Femur (tissue), 1 donor: ENCODE measurements around the gene PPP3CA.
A peak's percentile ranks its signal among the peaks of the same experiment; 100 is the strongest.
"Not testable (repeated sequence)": the region's sequence is repeated elsewhere in the genome, so short reads cannot be mapped to it uniquely, and the experiment has no call there.

ENCODE experiments used
- DNase-seq: peaks from one replicate; pipeline ENCODE4 v3.0.0-alpha.2; 2017

The PPP3CA gene

GRCh38 chr4:101200561-101200960 lies 146.8 kb downstream of the PPP3CA start:
- no peak for DNase-seq

GRCh38 chr4:101199507-101200285 lies 147.6 kb downstream of the PPP3CA start:
- no peak for DNase-seq

- no peak for DNase-seq
Measured at GRCh38 chr4:101198682-101199339, 148.5 kb downstream of the PPP3CA start.

GRCh38 chr4:101197350-101197749 lies 150.0 kb downstream of the PPP3CA start:
- DNase-seq, result no peak

- no peak for DNase-seq
Measured at GRCh38 chr4:101192244-101192643, 155.1 kb downstream of the PPP3CA start.

- DNase-seq, result peak; percentile 88
Measured at GRCh38 chr4:101191302-101192098, 155.8 kb downstream of the PPP3CA start.

- DNase-seq, result no peak
Measured at GRCh38 chr4:101190751-101191150, 156.6 kb downstream of the PPP3CA start.

- DNase-seq, result no peak
Measured at GRCh38 chr4:101188906-101189305, 158.4 kb downstream of the PPP3CA start.

- DNase-seq, result no peak
Measured at GRCh38 chr4:101187841-101188240, 159.5 kb downstream of the PPP3CA start.

- no peak for DNase-seq
Measured at GRCh38 chr4:101186567-101187184, 160.7 kb downstream of the PPP3CA start.

- no peak for DNase-seq
Measured at GRCh38 chr4:101184668-101185067, 162.7 kb downstream of the PPP3CA start.

- DNase-seq, result no peak
Measured at GRCh38 chr4:101183666-101184373, 163.5 kb downstream of the PPP3CA start.

GRCh38 chr4:101183221-101183620 lies 164.1 kb downstream of the PPP3CA start:
- DNase-seq, result no peak

- DNase-seq, result not testable (repeated sequence)
Measured at GRCh38 chr4:101182688-101183087, 164.6 kb downstream of the PPP3CA start.

- DNase-seq, result no peak
Measured at GRCh38 chr4:101178731-101179130, 168.6 kb downstream of the PPP3CA start.

GRCh38 chr4:101177154-101177553 lies 170.2 kb downstream of the PPP3CA start:
- DNase-seq, result no peak

- DNase-seq, result peak; percentile 68
Measured at GRCh38 chr4:101175896-101176676, 171.2 kb downstream of the PPP3CA start.

GRCh38 chr4:101174679-101175345 lies 172.5 kb downstream of the PPP3CA start:
- no peak for DNase-seq

- DNase-seq, result no peak
Measured at GRCh38 chr4:101172369-101172768, 175.0 kb downstream of the PPP3CA start.

GRCh38 chr4:101171747-101172146 lies 175.6 kb downstream of the PPP3CA start:
- no peak for DNase-seq
